Activated CD4-positive, alpha-beta T cell treated with anti-CD3 and anti-CD28 coated beads for 36 hours (primary cell): ENCODE data around the gene ANO1. TPM values are rescaled to one million over a fixed set of nuclear protein-coding genes. Genes with fewer than 3 reads are reported as not detected.

Experiments
- ATAC-seq: fragments of 200-7000 bp; cut with Tn5 transposase; one replicate; pipeline ENCODE4 v1.10.0; 2021; ENCODE audit warnings: mild to moderate bottlenecking, moderate library complexity
- CTCF ChIA-PET: fragments of 350-600 bp; sonication (Branson Sonifier 250); formaldehyde crosslinking; loops from one replicate; lab custom pipeline; 2021; ENCODE audit warnings: antibody characterized with exemption; lab: Charles Lee
- POLR2A ChIA-PET: fragments of 350-600 bp; sonication (Branson Sonifier 250); formaldehyde crosslinking; loops from one replicate; lab custom pipeline; 2021; ENCODE audit warnings: antibody characterized with exemption, inconsistent platforms; lab: Charles Lee
- DNase-seq: peaks from one replicate; pipeline ENCODE4 v3.0.0-alpha.2; 2020
- H3K27ac Mint-ChIP-seq: one replicate; pipeline ENCODE4 v1.8.0; 2021; ENCODE audit warnings: mixed read lengths
- H3K27me3 Mint-ChIP-seq: one replicate; pipeline ENCODE4 v1.8.0; 2021; ENCODE audit warnings: mixed read lengths
- H3K36me3 Mint-ChIP-seq: one replicate; pipeline ENCODE4 v1.8.0; 2021; ENCODE audit warnings: low read depth, mixed read lengths
- H3K4me1 Mint-ChIP-seq: one replicate; pipeline ENCODE4 v1.8.0; 2021; ENCODE audit warnings: mixed read lengths
- H3K4me3 Mint-ChIP-seq: one replicate; pipeline ENCODE4 v1.8.0; 2021; ENCODE audit warnings: mild to moderate bottlenecking, moderate library complexity, mixed read lengths
- H3K9me3 Mint-ChIP-seq: one replicate; pipeline ENCODE4 v1.8.0; 2021; ENCODE audit warnings: low read depth, mixed read lengths
- intact Hi-C, 2 experiments: fragments of 100-400 bp; cut with DNase I in 1 of 2; cut with micrococcal nuclease in 1 of 2; formaldehyde crosslinking; loops; one replicate each; pipeline versions ENCODE4 v1.14.2 to v1.15.1; 2022 to 2024; cut with DNase I, micrococcal nuclease
- total RNA-seq, 2 experiments: library from RNA; stranded (reverse); gene quantifications; one replicate each; pipeline ENCODE4 v1.2.3, GENCODE V29; 2021

ANO1 gene
- total RNA-seq, 2 experiments from 2014 or later: not detected

DNA sequence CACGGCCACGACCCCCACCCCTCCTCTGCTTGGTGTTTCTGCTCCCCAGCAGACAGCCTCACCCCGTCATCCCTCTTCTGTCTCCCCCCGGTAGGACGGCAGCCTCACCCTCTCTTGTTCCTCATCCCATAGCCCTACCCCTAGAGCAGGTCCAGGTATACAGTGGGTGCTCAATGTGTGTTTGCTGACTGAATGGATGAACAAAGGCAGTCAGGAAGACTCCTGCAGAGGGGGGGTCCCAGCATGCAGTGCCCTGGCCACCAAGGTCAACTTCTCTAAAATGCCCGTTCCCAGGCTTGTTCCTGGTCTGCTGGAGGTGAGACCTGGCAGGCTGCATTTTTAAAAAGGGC lies 90.3 kb downstream of the ANO1 start:
- H3K9me3 Mint-ChIP-seq: no peaks in the 10 kb centered on the region
- no peak overlapping the region for H3K4me3 Mint-ChIP-seq
- H3K27me3 Mint-ChIP-seq: peaks cover 2% of the 10 kb centered on the region
- H3K36me3 Mint-ChIP-seq: no peaks in the 10 kb centered on the region
- CTCF ChIA-PET: no interaction called here
- DNase-seq (no peak), ATAC-seq (no peak)
- no peak overlapping the region for H3K27ac Mint-ChIP-seq
- no peaks in the 10 kb centered on the region for H3K4me1 Mint-ChIP-seq
- intact Hi-C loops: no loop called here
- POLR2A ChIA-PET: no interaction called here

DNA sequence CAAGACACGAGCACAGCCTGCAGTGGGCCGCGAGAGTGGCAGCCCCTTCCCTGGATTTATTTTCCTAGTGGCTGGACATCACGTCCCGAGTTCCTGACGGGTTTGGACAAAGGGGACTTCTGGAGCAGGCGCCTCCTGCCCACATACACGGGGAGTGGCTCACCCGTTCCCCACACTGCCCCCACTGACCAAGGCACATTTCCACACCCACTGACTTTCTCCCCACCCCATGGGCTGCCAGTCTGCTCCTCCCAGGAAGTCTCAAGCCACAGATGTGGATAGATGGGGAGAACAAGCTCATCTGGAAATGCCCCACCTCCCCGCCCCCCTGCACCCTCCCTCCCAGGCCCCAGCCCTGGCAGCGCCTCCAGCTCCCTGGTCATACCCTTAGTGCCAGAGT lies 91.0 kb downstream of the ANO1 start:
- POLR2A ChIA-PET: no interaction called here
- peaks cover 2% of the 10 kb centered on the region for H3K27me3 Mint-ChIP-seq
- no peak for DNase-seq
- H3K27ac Mint-ChIP-seq: no peak overlapping the region
- intact Hi-C loops: no loop called here
- no peaks in the 10 kb centered on the region for H3K36me3 Mint-ChIP-seq
- CTCF ChIA-PET: no interaction called here
- H3K4me3 Mint-ChIP-seq: no peak overlapping the region
- H3K9me3 Mint-ChIP-seq: no peaks in the 10 kb centered on the region
- ATAC-seq: no peak
- no peaks in the 10 kb centered on the region for H3K4me1 Mint-ChIP-seq

DNA sequence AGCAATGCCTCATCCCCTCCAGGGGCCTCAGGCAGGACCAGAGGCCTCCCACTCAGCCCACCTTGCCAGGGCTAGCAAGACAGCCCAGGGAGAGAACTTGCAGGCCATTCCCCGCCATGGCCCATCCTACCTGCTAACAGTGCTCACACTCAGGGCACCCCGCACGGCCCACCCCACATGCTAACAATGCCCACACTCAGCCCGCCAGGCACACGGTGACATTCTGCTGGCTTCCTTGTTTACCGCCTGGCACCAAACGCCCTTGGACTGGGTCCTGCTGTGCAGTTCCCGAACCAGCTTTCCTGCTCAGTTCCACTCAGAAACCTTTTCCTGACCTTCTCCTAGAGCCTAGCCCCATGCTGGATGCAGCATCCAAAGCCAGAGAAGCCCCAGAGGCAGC lies 91.5 kb downstream of the ANO1 start:
- ChIA-PET CTCF (interaction anchor here (0.7 kb wide), 2 partner anchors 1606 to 1997 kb away, joined by 3 read pairs; no protein-coding TSS in a partner anchor), POLR2A (no interaction called here)
- H3K27me3 Mint-ChIP-seq: peaks cover 2% of the 10 kb centered on the region
- no peak overlapping the region for H3K4me3 Mint-ChIP-seq
- intact Hi-C loops: no loop called here
- no peak for ATAC-seq
- H3K27ac Mint-ChIP-seq: no peak overlapping the region
- DNase-seq: no peak
- H3K9me3 Mint-ChIP-seq: no peaks in the 10 kb centered on the region
- H3K36me3 Mint-ChIP-seq: no peaks in the 10 kb centered on the region
- H3K4me1 Mint-ChIP-seq: no peaks in the 10 kb centered on the region

DNA sequence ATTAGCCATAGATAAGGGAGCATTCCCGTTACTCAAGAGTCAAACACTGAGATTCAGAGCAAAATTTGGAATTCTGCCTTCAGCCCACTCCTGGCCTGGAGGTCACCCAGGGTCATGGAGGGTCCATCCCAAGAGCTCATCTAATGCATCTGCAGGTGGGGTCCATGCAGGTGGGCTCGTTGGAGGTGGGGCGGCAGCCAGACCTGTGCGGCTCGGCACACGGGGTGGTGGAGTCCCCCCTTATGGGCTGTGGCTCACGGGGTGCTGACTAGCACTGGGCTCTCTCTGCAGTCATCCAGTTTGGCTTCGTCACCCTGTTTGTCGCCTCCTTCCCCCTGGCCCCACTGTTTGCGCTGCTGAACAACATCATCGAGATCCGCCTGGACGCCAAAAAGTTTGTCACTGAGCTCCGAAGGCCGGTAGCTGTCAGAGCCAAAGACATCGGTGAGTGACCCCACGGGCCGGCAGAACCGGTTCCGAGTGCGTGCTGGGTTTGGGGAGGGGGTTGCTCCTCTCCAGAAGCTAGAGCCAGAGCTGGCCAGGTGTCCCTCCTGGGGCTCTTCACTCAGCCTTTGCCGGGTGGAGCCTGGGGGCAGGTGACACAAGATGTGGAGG lies 92.6 kb downstream of the ANO1 start:
- DNase-seq: no peak
- Mint-ChIP-seq H3K4me1 (no peaks in the 10 kb centered on the region), H3K27ac (no peak overlapping the region), H3K27me3 (peaks cover 2% of the 10 kb centered on the region), H3K9me3 (no peaks in the 10 kb centered on the region), H3K4me3 (no peak overlapping the region), H3K36me3 (no peaks in the 10 kb centered on the region)
- ChIA-PET CTCF (interaction anchor here (0.7 kb wide), 1 partner anchor 312 kb away, joined by 3 read pairs; no protein-coding TSS in a partner anchor), POLR2A (no interaction called here)
- ATAC-seq: no peak
- intact Hi-C loops: no loop called here

DNA sequence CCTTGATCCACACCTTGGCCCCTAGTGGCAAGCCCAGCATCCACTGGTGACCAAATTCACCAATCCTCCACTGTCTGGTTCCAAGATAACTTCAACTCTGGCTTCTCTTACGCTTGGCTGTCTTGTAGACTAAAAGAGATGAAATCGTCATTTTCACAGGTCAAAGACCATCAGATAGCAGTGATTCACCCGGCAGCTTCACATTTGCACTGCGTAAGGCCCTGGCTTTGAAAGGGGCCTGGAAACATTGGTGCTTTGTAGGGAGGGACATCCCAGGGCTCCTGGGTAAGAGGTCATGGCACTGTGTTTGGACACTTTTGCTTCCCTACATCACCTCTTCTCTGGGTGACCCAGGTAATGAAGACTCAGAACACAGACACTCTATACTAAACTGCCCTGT lies 94.9 kb downstream of the ANO1 start:
- Mint-ChIP-seq H3K36me3 (no peaks in the 10 kb centered on the region), H3K4me3 (no peak overlapping the region), H3K27ac (no peak overlapping the region), H3K9me3 (no peaks in the 10 kb centered on the region), H3K27me3 (peaks cover 2% of the 10 kb centered on the region), H3K4me1 (no peaks in the 10 kb centered on the region)
- ChIA-PET CTCF (interaction anchor here (1.0 kb wide), 1 partner anchor 16 kb away, joined by 3 read pairs; no protein-coding TSS in a partner anchor), POLR2A (interaction anchor here (0.7 kb wide), 1 partner anchor 36 kb away, joined by 3 read pairs; no protein-coding TSS in a partner anchor)
- no peak for DNase-seq
- intact Hi-C loops: no loop called here
- ATAC-seq: no peak

DNA sequence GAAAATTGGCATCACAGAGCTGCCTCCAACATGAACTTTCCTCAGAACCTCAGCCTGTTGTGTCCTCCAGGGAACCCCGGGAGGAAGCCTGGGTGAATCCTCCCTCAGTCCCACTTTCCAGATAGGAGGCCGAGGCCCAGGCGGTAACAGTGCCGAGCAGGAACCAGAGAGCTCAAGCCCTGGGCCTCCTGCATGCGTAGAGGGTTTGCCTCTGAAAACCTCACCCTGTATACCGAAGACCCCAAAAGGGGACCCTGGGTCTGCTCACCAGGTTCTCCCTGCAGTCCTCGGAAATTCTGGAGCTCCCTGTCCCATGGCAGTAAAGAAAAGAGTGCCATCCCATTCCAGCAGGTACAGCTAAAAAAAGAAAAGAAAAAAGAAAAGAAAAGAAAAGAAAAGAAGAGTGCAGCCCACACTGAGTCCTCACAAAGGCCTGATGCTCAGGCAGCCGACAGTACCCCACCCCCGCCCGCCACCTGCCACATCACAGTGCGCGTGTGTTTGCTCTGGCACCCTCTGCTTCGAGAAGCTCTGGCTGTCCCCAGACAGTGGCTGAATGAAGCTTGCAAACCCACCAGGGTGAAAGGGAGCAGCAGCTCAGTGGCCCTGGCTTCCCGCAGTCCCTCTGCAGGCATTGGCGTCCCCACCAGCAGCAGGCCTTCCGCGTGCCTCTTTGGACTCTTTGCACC lies 96.6 kb downstream of the ANO1 start:
- intact Hi-C loops: no loop called here
- DNase-seq (no peak), ATAC-seq (no peak)
- H3K4me3 Mint-ChIP-seq: no peak overlapping the region
- H3K27ac Mint-ChIP-seq: no peak overlapping the region
- no peaks in the 10 kb centered on the region for H3K9me3 Mint-ChIP-seq
- POLR2A ChIA-PET: no interaction called here
- no peaks in the 10 kb centered on the region for H3K27me3 Mint-ChIP-seq
- no peaks in the 10 kb centered on the region for H3K4me1 Mint-ChIP-seq
- CTCF ChIA-PET: interaction anchor here (0.9 to 1.4 kb wide), 2 partner anchors 22 to 256 kb away, joined by 3 to 5 read pairs; no protein-coding TSS in a partner anchor
- H3K36me3 Mint-ChIP-seq: no peaks in the 10 kb centered on the region

DNA sequence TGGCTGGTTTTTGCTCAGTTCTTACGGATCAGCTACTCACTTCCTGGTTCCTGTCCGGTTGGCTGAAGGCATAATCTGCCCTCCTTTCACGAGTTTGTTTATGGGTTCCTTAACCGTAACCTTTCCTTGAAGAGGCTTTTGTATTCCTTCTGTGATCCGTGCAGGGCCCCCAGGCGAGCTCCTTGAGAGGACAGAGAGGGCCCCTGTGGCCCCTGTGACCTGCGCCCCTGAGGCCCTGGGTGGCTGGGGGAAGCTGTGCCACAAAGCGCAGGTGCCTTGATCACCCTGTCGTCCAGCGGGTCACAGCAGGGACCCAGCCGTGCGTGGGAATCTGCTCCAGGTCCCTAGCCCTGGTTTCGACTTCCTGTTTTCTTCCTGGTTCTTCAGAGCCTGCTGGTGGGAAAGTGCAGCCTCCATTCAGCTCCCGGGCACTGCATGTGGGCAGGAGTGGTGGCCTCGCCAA lies 97.2 kb downstream of the ANO1 start:
- intact Hi-C loops: no loop called here
- H3K9me3 Mint-ChIP-seq: no peaks in the 10 kb centered on the region

DNA sequence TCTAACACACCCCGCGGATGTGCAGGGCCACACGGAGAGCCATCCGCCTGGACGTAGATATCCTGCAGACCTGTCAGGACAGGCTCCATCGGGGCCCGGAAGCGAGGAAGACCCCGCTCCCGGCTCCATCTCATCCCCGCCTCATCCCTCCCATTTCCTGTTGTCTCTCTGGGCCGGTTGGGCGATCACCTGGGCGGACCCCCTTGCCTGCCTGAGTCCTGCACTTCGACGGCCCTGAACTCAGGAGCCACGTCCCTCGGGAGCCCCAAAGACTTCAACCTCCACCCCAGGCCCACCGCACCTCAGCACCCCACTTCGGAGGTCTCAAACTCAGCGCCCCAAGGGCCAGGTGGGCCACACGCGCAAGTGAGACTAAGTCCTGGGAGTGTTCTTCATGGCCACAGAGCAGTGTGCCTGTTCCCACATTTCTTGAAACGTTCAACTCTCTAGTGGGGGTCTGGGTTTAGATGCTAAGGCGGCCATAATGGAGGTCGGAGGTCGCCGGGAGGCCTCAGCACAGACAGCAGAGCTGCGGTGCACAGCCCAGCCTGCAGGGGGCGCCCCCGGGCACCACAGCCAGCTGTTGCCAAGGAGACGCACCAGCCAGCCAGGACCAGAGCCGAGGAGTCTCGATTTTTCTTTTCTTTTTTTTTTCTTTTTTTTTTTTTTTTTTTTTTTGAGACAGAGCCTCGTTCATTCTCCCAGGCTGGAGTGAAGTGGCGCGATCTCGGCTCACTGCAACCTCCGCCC lies 99.0 kb downstream of the ANO1 start:
- no peaks in the 10 kb centered on the region for H3K4me1 Mint-ChIP-seq
- no peaks in the 10 kb centered on the region for H3K9me3 Mint-ChIP-seq
- intact Hi-C loops: no loop called here
- ChIA-PET CTCF (interaction anchor here (0.6 to 0.8 kb wide), 5 partner anchors 19 to 564 kb away, joined by 3 to 4 read pairs (median 3); partner anchors contain the start of gene PPFIA1), POLR2A (no interaction called here)
- no peaks in the 10 kb centered on the region for H3K27me3 Mint-ChIP-seq
- H3K4me3 Mint-ChIP-seq: no peak overlapping the region
- H3K27ac Mint-ChIP-seq: no peak overlapping the region
- ATAC-seq: peak; percentile 75
- peak; percentile 83 for DNase-seq
- H3K36me3 Mint-ChIP-seq: no peaks in the 10 kb centered on the region

More for the DNA sequence above, 97.2 kb downstream of the ANO1 start:
- ChIA-PET POLR2A (no interaction called here), CTCF (interaction anchor here (0.8 to 1.4 kb wide), 3 partner anchors 21 to 256 kb away, joined by 3 to 5 read pairs (median 3); no protein-coding TSS in a partner anchor)
- Mint-ChIP-seq H3K27ac (no peak overlapping the region), H3K4me1 (no peaks in the 10 kb centered on the region), H3K27me3 (no peaks in the 10 kb centered on the region), H3K36me3 (no peaks in the 10 kb centered on the region), H3K4me3 (no peak overlapping the region)
- no peak for DNase-seq
- no peak for ATAC-seq

DNA sequence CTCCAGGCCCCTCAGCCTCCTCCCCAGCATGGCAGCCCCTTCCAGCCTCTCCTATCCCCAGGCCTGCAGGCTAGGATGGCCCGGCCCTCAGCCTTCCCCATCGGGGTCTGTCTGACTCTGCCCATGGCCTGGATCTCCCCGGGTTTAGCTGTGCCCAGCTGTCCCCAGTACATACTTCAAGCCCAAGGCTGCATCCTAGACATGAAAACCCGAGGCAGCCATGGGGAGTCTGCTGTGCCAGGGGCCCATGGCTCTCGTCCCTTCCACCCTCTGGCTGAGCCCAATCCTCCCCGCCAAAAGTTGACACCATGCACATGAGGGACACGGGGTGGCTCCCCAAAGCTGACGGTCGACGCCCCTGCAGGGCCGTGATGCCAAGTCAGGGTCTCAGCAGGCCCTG lies 102.8 kb downstream of the ANO1 start:
- no peak overlapping the region for H3K4me3 Mint-ChIP-seq
- H3K9me3 Mint-ChIP-seq: no peaks in the 10 kb centered on the region
- ATAC-seq (no peak), DNase-seq (no peak)
- CTCF ChIA-PET: interaction anchor here (0.6 kb wide), 1 partner anchor 379 kb away, joined by 3 read pairs; no protein-coding TSS in a partner anchor
- H3K27ac Mint-ChIP-seq: no peak overlapping the region
- intact Hi-C loops: no loop called here
- H3K4me1 Mint-ChIP-seq: no peaks in the 10 kb centered on the region
- no peaks in the 10 kb centered on the region for H3K36me3 Mint-ChIP-seq
- no peaks in the 10 kb centered on the region for H3K27me3 Mint-ChIP-seq
- POLR2A ChIA-PET: no interaction called here

DNA sequence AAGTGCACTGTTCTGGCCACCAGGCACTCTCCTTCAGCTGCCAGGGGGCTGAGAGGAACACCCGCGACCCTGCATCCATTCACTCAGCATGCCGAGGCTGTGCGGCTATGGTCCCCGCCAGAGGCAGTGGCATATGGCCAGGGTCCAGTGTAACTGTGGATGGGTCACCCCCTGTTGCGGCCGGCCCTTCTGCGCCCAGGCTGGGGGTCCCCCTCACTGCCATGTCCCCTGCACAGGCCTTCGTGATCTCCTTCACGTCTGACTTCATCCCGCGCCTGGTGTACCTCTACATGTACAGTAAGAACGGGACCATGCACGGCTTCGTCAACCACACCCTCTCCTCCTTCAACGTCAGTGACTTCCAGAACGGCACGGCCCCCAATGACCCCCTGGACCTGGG lies 104.1 kb downstream of the ANO1 start:
- Mint-ChIP-seq H3K27me3 (no peaks in the 10 kb centered on the region), H3K4me1 (no peaks in the 10 kb centered on the region), H3K36me3 (no peaks in the 10 kb centered on the region), H3K4me3 (no peak overlapping the region), H3K27ac (no peak overlapping the region), H3K9me3 (no peaks in the 10 kb centered on the region)
- ATAC-seq (no peak), DNase-seq (no peak)
- ChIA-PET POLR2A (no interaction called here), CTCF (interaction anchor here (0.6 kb wide), 1 partner anchor 386 kb away, joined by 4 read pairs; no protein-coding TSS in a partner anchor)
- intact Hi-C loops: no loop called here

DNA sequence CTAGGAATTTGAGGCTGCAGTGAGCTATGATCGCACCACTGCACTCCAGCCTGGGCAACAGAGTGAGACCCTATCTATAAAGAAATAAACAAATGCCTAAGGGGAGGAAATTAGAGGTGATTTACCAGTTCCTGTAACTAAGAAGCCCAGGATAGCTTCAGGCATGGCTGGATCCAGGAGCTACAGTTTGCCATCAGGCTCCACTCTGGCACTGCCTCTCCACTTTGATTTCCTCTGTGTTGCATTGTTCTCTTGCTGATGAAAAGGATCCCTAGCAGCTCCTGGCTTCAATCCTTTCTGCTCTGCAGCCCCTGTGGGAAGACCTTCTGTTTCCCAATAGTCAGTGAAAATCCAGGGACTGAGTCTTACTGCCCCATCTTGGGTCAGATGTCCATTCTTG lies 104.9 kb downstream of the ANO1 start:
- intact Hi-C loops: no loop called here
- POLR2A ChIA-PET: no interaction called here
- Mint-ChIP-seq H3K36me3 (no peaks in the 10 kb centered on the region), H3K4me1 (no peaks in the 10 kb centered on the region), H3K27ac (no peak overlapping the region), H3K4me3 (no peak overlapping the region), H3K27me3 (no peaks in the 10 kb centered on the region), H3K9me3 (no peaks in the 10 kb centered on the region)
- DNase-seq (no peak), ATAC-seq (no peak)
- CTCF ChIA-PET: interaction anchor here (0.6 to 0.8 kb wide), 2 partner anchors 96 to 386 kb away, joined by 3 to 4 read pairs; no protein-coding TSS in a partner anchor
